GM19452 (cell line): ENCODE measurements around the gene LALBA.
"Not testable (repeated sequence)": the region's sequence is repeated elsewhere in the genome, so short reads cannot be mapped to it uniquely, and the experiment has no call there.

Experiments
- ATAC-seq: cut with Tn5 transposase; IDR thresholded peaks from one replicate; pipeline ENCODE4 v1.9.1; 2021; ENCODE audit not compliant: unreplicated experiment

Gene LALBA

DNA sequence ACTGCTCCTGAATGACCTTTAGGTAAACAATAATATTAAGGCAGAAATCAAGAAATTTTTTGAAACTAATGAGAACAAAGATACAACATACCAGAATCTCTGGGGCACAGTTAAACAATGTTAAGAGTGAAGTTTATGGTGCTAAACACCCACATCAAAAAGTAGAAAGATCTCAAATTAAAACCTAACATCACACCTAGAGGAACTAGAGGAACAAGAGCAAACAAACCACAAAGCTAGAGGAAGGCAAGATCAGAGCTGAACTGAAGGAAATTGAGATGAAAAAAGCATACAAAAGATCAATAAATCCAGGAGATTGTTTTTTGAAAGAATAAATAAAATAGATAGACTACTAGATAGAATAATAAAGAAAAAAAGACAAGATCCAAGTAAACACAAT, 37.2 kb downstream of the LALBA start:
- no peak for ATAC-seq

GRCh38 chr12:48527891-48528670, 41.8 kb downstream of the LALBA start:
- ATAC-seq, result no peak

GRCh38 chr12:48525332-48525731, 44.5 kb downstream of the LALBA start, which contains the start of gene OR8S1:
OR8S1 (plus strand) TSS chr12:48525632; CDS start chr12:48525632, 0 bp downstream.
- no peak for ATAC-seq

- ATAC-seq, result not testable (repeated sequence)
Measured at GRCh38 chr12:48520381-48520780, 49.5 kb downstream of the LALBA start.
